GM06990 (cell line): ENCODE measurements around the gene BCS1L.

Experiments used
- DNase-seq: peaks from one replicate; pipeline ENCODE4 v3.0.0-alpha.2; 2011; ENCODE audit not compliant: insufficient read length; ENCODE audit errors: extremely low read depth
- H3K27me3 ChIP-seq: replicated peaks from 2 replicates; pipeline ENCODE4 v1.6.0; 2011; ENCODE audit warnings: low read length; ENCODE audit not compliant: control insufficient read depth, insufficient read depth
- H3K36me3 ChIP-seq: 2 replicates; pipeline ENCODE4 v1.5.1; 2011; ENCODE audit warnings: low read length; ENCODE audit not compliant: control insufficient read depth, insufficient read depth
- H3K4me3 ChIP-seq: replicated peaks from 2 replicates; pipeline ENCODE4 v1.5.1; 2011; ENCODE audit warnings: low read depth, mild to moderate bottlenecking, control low read depth, low read length
- TF ChIP-seq, protein P1 (sequence below): IDR thresholded peaks from 2 replicates; pipeline ENCODE4 v1.5.1; 2011; ENCODE audit warnings: low read length, control low read depth, mild to moderate bottlenecking, inconsistent platforms; ENCODE audit not compliant: insufficient read depth, poor library complexity, severe bottlenecking

Gene BCS1L, protein sequence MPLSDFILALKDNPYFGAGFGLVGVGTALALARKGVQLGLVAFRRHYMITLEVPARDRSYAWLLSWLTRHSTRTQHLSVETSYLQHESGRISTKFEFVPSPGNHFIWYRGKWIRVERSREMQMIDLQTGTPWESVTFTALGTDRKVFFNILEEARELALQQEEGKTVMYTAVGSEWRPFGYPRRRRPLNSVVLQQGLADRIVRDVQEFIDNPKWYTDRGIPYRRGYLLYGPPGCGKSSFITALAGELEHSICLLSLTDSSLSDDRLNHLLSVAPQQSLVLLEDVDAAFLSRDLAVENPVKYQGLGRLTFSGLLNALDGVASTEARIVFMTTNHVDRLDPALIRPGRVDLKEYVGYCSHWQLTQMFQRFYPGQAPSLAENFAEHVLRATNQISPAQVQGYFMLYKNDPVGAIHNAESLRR

DNA sequence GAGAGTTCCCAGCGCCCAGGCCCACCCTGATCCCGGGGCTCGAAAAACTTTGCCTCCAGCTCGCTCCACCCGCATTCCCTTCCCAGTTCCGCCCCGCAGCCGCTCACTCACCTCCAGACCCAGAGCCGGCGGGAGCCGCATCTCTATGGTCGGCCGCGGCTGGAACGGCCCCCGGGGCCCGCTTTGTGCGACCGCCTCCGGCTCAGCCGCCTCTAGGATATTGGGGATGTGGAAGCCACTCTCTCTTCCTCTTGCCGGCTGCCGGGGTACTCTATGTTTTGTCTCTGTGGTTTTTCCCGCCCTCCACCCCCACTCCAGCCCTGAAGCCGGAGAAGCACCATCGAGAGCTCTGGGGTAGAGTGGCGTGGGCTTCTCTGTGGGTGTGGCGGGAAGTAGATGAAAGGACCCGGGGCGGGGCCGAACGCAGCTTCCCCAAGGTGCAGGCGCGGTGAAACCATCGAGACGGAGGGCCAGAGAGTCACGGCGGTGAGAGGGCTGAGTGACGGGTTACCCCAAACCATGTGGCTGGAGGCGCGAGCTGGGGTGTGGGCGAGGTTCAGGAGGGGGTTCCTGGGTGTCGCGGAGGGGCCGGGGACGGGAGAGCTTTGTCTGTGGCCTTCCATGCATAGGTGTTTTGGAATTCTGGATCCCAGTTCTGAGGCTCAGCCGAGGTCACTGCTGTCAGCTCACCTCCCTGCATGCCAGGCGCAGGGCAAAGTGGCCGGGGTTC is at the start of gene BCS1L, which contains the start of gene ZNF142:
Gene BCS1L, plus strand, starts transcription at position 426 of the 730 bp plus-strand sequence. CDS start 1,305 bp downstream, outside the sequence.
Gene ZNF142, minus strand, starts transcription at position 366 of the 730 bp plus-strand sequence. CDS start 3,194 bp downstream, outside the sequence.
- peak; percentile 89 for DNase-seq
- Histone ChIP-seq H3K27me3 (no peaks in the 10 kb centered on the region), H3K36me3 (peaks cover 28% of the 10 kb centered on the region), H3K4me3 (peak within 1 kb of the TSS; percentile 88)
- TF ChIP-seq, protein P1, sequence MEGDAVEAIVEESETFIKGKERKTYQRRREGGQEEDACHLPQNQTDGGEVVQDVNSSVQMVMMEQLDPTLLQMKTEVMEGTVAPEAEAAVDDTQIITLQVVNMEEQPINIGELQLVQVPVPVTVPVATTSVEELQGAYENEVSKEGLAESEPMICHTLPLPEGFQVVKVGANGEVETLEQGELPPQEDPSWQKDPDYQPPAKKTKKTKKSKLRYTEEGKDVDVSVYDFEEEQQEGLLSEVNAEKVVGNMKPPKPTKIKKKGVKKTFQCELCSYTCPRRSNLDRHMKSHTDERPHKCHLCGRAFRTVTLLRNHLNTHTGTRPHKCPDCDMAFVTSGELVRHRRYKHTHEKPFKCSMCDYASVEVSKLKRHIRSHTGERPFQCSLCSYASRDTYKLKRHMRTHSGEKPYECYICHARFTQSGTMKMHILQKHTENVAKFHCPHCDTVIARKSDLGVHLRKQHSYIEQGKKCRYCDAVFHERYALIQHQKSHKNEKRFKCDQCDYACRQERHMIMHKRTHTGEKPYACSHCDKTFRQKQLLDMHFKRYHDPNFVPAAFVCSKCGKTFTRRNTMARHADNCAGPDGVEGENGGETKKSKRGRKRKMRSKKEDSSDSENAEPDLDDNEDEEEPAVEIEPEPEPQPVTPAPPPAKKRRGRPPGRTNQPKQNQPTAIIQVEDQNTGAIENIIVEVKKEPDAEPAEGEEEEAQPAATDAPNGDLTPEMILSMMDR = no peak

DNA sequence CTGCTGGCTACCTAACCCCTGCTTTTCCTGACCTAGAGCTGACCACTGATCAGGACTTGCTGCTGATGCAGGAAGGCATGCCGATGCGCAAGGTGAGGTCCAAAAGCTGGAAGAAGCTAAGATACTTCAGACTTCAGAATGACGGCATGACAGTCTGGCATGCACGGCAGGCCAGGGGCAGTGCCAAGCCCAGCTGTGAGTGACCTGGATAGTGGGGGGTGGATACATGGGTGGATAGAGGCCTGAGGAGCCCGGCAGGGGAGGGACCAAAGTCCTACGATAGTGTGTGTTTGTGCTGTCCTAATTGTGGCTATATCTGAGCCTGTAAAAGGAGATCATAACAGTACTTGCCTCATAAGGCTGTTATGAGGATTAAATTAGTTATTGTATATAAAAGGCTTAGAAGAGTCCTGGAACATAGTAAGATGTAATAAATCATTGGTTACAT is 43.6 kb upstream of the BCS1L start:
- DNase-seq = no peak
- TF ChIP-seq, protein P1 = no peak
- no peak overlapping the region for H3K4me3 ChIP-seq
- H3K36me3 ChIP-seq = no peaks in the 10 kb centered on the region
- no peaks in the 10 kb centered on the region; the same call in 1 of the 2 replicates for H3K27me3 ChIP-seq

DNA sequence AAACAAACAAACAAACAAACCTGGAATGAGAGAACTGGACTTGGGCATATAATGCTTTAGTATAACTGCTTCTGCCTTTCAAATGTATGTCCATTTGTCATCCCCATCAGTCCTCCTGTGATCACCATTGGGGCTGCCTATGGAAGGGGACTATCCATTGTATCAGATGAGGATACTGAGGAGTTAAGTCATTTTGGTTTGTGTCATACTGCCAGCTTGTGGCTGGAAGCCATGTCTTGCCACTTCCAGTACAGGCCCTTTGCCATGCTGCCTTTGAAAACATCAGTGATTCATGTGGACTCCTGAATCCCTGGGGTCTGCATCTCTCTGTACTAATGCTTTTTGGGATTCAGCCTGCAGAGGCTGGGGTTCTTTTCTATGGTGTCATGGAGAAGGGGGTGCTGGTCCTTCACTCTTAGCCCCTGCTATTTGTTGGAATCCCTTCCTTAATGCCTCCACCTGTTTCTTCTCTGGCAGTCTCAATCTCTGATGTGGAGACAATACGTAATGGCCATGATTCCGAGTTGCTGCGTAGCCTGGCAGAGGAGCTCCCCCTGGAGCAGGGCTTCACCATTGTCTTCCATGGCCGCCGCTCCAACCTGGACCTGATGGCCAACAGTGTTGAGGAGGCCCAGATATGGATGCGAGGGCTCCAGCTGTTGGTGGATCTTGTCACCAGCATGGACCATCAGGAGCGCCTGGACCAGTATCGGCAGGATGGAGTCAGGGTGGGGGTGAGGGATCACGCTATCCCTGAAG is 41.2 kb upstream of the BCS1L start:
- no peak for DNase-seq
- Histone ChIP-seq H3K36me3 (no peaks in the 10 kb centered on the region), H3K27me3 (no peaks in the 10 kb centered on the region; the same call in 1 of the 2 replicates), H3K4me3 (no peak overlapping the region)
- TF ChIP-seq, protein P1 = no peak

GRCh38 chr2:218621007-218621406 is 38.5 kb upstream of the BCS1L start:
- H3K4me3 ChIP-seq = no peak overlapping the region
- H3K27me3 ChIP-seq = no peaks in the 10 kb centered on the region
- no peaks in the 10 kb centered on the region for H3K36me3 ChIP-seq
- DNase-seq = no peak
- TF ChIP-seq, protein P1 = no peak

DNA sequence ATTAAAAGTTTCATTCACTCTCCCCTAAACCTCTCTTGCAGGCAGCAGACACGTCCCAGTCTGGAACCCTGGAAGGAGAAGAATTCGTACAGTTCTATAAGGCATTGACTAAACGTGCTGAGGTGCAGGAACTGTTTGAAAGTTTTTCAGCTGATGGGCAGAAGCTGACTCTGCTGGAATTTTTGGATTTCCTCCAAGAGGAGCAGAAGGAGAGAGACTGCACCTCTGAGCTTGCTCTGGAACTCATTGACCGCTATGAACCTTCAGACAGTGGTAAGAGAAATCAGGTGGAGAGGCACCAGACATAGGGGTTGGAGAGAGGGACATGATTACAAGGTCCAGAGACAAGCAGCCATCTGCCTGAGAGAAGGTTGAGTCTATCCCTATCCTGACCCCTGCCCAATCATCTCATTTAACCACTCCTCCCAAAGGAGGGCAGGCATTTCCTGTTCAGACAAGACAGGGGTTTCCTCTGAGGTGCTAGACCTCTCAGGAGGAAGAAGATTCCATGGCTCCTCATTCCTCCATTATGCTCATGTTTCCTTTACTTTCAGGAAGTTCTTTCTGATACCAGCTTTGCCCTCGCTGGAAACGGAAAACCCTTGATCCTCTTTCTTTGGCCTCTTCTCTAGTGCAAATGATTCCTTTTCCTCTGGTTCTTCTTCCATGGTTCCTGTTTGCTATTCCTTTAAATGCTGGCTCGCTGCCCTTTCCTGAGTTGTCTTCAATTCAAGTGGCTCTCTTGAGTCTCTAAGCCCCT is 36.7 kb upstream of the BCS1L start:
- Histone ChIP-seq H3K36me3 (no peaks in the 10 kb centered on the region), H3K4me3 (no peak overlapping the region), H3K27me3 (no peaks in the 10 kb centered on the region)
- TF ChIP-seq, protein P1 = no peak
- DNase-seq = no peak
